KG1 (cell line): Measurements from ENCODE around the gene ZNF235.
"Not testable (repeated sequence)": the region's sequence is repeated elsewhere in the genome, so short reads cannot be mapped to it uniquely, and the experiment has no call there.

Source experiments
- DNase-seq: peaks from one replicate; lab custom pipeline; 2025; lab: John Stamatoyannopoulos, UW

The ZNF235 gene

GRCh38 chr19:44304659-44305193 is at the start of gene ZNF235:
Gene ZNF235, minus strand, starts transcription at chr19:44305025. Its CDS starts 1,621 bp downstream, at chr19:44303404.
- peak; percentile 87 for DNase-seq

GRCh38 chr19:44346556-44346955 is 41.7 kb upstream of the ZNF235 start:
- no peak for DNase-seq

- no peak for DNase-seq
Measured at GRCh38 chr19:44345959-44346358, 41.1 kb upstream of the ZNF235 start.

GRCh38 chr19:44344255-44344654 is 39.4 kb upstream of the ZNF235 start:
- DNase-seq = no peak

GRCh38 chr19:44341794-44342193 is 37.0 kb upstream of the ZNF235 start:
- no peak for DNase-seq

DNA sequence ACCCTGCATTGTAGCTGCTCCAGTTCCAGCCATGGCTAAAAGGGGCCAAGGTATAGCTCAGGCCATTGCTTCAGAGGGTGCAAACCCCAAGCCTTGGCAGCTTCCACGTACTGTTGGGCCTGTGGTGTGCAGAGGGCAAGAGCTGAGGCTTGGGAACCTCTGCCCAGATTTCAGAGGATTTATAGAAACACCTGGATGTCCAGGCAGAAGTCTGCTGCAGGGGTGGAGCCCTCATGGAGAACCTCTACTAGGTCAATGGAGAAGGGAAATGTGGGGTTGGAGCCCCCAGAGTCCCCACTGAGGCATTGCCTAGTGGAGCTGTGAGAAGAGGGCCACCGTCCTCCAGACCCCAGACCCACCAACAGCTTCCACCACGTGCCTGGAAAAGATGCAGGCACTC is 29.8 kb upstream of the ZNF235 start:
- DNase-seq = not testable (repeated sequence)

DNA sequence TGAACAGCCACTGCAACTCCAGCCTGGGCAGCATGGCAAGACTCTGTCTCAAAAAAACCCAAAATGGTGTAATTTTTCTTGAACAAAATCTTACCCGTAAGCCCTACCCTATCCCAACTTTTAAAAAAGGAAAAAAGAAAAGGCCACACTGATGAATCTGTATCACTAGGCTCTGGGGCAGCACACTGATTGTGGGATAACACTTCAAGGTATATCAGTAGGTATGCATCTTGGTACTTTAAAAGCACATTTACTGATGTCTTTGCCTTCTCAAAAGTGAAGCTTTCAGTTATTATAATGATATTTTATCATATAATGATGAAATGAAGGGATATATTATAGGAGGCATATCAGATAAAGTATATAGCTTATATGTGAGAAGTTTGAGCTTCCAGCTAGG is 27.3 kb upstream of the ZNF235 start:
- DNase-seq = no peak

DNA sequence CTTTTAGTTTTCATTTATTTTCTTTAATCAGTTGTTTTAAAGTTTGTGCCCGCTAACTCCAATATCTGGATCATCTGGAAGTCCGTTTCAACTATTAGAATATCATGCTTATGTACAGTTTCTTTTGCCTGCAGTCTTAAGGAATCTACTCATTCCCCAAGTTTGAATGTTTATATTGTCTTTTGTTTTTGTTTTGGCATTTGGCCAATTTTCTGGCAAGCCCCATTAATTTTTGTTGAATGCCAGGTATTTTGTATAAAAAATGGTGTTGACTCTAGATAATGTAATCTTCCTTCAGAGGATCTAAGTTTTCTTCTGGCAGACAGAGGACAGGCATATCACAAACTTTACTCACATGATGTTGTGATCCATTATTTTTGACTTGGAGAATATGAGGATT is 11.1 kb upstream of the ZNF235 start:
- DNase-seq = no peak

- no peak for DNase-seq
Measured at GRCh38 chr19:44313231-44313630, 8.4 kb upstream of the ZNF235 start.

GRCh38 chr19:44308011-44308410 is 3.2 kb upstream of the ZNF235 start:
- DNase-seq = no peak

GRCh38 chr19:44306283-44306682 is 1.5 kb upstream of the ZNF235 start:
- DNase-seq = no peak

DNA sequence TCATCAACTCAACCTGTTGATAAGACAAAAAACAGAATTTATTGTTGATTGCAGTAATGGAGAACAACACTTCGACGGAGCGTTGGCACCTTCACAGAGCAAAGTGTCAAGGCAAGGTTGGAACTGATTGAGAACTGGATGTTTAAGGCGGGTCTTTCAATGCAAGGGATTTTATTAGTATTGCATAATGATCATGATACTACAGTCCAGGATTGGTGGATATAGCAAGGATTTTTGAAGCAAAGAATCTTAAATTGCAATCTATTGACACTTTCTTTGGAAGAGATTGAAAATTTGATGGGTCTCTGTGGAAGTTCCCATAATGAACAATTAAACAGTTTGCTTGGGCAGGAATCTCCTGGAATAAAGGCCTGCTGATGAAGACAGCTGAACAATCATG is 632 bp upstream of the ZNF235 start:
- no peak for DNase-seq

GRCh38 chr19:44303976-44304568 is 753 bp downstream of the ZNF235 start:
- no peak for DNase-seq

DNA sequence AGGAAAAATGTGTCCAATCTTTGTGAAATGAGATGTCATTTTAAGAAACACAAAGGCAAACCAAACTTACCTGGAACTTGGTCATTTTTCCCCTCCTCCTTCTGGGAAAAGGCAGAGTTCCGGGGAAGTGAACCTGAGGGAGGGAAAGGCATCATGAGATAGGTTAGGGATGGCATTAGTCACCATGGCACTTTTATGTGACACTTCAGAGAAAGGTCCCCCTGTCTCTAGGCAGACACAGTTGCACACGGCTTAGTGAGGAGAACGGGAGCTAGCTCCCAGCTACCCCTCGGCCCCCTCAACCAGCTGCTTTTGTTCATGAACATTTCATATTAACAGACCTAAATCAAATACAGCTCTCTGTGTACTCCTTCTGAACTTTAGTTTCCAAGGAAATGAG is 1.5 kb downstream of the ZNF235 start:
- no peak for DNase-seq

DNA sequence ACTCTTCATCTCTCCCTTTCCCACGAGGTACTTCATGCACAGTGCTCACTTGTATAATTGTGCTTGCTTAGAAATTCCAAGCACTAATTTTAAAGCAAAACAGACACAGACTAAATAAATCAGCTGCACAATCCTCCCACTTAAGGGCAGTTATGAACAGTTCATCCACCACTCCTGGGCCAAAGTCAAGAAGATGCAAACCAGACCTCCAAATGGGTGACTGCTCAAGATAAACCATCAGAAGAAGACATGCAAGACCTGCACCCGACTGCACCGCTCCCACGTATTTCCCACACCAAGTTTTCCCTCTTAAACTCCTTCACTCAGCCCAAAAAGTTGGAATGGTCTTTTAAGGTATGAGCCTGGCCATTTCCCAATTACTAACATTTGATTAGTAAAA is 19.9 kb downstream of the ZNF235 start:
- DNase-seq = no peak

GRCh38 chr19:44282846-44283245 is 22.0 kb downstream of the ZNF235 start:
- no peak for DNase-seq

- DNase-seq = no peak
Measured at GRCh38 chr19:44280916-44281315, 23.9 kb downstream of the ZNF235 start.

DNA sequence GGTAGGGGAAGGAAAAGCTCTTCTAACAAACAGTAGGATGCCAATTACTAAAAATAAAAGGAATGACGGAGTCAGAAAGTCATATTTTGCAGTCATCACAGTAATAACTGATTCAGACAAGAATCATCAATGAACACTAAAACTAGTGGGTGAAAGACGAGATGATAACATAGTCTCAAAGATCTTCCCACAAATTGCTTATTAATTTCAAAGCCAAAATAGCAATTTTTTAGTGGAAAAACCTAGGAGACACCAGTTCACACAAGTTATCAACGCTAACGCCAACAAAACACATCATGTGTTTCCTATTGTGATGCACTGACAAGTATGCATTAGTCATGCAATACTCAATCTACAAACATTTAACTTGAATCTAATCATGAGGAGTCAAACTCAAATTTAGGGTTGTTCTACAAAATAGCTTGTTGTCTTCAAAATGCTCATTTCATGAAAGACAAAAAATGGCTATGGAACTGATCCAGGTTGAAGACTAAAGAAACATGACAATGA is 26.6 kb downstream of the ZNF235 start:
- no peak for DNase-seq

DNA sequence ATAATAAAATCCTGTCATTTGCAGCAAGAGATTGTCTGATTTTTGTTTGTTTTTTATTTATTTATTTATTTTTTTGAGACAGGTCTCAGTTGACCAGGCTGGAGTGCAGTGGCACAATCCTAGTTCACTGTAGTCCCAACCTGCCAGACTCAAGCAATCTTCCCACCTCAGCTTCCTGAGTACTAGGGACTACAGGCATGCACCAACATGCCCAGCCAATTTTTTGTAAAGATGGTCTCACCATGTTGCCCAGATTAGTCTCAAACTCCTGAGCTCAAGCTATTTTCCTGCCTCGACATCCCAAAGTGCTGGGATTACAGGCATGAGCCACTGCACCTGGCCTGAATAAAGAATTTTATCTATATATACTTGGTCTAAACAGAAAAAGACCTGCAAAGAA is 27.5 kb downstream of the ZNF235 start:
- no peak for DNase-seq

- DNase-seq = no peak
Measured at GRCh38 chr19:44260695-44261446, 44.0 kb downstream of the ZNF235 start.

DNA sequence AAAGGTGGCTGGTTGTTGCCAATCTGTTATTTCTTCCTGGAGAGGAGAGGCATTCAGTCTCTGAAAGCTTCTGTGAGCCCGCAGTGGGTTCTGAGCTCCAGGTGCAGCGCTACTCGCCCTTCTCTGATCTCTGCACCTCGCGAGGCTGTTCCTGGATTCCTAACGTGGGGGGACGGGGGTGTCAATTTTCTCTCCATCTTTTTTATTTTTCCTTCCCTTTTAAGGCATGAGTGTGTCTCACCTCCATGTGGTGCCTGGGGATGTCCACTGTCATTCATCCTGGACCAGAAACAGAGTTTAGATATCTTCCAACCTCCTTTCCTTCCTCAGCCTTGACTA is 44.5 kb downstream of the ZNF235 start:
- no peak for DNase-seq

DNA sequence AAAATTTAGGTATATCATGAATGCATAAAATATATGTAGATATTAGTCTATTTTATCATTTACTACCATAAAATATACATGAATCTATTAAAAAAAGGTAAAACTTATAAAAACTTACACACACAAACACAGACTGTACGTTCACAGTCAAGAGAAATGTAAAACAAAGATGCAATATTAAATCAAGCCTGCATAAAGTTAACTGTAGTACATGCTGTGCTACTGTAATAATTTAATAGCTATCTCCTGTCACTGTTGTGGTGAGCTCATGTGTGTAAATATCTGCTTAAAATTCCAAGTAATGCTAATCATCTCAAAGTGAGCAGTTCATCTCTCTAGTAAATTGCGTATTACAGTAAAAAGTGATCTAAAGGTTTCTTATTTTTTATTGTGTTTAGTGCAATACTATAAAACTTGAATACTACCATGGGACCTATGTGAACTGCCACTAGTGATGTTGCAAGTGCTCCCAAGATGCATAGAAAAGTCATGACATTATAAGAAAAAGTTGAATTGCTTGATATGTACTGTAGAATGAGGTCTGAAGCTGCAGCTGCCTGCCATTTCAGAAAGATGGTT is 45.9 kb downstream of the ZNF235 start:
- no peak for DNase-seq

DNA sequence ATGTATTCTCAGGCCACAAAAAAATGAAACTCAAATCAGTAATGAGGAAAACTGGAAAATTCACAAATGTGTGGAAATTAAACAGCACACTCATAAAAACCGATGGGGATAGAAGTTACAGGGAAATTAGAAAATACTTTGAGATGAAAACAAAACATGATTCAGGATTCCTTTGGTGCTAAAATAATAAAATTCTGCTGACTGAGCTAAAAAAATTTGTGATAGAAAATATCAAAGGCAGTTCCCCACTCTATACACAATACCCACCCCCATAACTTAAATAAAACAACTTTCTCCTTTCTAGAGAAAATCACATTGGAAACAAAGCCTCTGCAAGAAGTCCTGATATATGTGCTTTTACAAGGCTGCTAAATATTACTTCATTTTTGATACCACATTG is 46.7 kb downstream of the ZNF235 start:
- no peak for DNase-seq
